Measurements from ENCODE around the gene ARL14.

Gene ARL14

DNA sequence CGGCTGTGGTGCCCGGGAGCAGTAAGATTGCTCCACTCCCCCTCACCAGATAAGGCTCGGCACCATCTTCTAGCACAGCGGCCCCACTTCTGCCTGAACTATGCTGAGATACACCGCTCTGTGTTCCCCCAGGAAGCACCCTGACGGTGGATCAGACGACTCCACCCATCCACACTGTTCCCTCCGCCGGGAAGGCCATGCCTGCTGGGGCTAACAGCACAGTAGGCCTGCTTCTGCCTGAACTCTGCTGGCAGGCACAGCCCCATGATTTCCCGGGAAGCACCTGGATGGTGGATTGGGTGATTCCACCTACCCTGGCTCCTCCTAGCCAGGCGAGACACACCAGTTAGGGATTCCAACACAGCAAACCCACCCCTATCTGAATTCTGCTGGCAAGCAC lies 42.8 kb downstream of the ARL14 start:
- TF ChIP-seq, protein P1, sequence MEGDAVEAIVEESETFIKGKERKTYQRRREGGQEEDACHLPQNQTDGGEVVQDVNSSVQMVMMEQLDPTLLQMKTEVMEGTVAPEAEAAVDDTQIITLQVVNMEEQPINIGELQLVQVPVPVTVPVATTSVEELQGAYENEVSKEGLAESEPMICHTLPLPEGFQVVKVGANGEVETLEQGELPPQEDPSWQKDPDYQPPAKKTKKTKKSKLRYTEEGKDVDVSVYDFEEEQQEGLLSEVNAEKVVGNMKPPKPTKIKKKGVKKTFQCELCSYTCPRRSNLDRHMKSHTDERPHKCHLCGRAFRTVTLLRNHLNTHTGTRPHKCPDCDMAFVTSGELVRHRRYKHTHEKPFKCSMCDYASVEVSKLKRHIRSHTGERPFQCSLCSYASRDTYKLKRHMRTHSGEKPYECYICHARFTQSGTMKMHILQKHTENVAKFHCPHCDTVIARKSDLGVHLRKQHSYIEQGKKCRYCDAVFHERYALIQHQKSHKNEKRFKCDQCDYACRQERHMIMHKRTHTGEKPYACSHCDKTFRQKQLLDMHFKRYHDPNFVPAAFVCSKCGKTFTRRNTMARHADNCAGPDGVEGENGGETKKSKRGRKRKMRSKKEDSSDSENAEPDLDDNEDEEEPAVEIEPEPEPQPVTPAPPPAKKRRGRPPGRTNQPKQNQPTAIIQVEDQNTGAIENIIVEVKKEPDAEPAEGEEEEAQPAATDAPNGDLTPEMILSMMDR (IDR thresholded peaks at IDR 0.05) = no peak

DNA sequence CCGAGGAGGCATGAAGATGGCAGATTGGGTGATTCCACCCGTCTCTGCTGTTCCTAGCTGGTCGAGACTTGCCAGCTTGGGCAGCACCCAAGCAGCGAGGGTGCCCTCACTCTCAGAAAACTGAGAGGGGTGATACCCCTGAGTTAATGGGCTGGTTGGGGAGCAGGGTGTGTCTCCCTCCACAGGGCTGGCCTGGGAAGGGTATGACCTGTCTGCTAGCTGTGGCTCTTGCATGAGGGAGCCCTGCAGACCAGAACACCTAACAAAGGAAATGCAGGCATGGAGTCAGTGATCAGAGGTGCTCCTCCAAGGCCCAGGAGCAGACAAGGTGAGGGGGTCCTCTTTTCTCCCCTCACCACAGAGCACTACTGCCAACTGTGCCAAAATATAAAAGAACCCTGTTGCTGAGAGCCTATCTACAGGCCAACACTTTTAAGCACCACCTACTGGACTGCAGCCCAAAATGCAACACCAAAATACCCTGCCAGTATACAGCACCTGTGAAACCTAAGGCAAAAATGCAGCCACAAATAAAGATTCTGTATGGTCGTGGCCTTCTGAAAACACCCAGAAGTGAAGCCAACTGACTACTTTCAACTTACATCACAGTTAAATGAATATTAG lies 43.3 kb downstream of the ARL14 start:
- H3K4me1 ChIP-seq (ENCODE audit: control insufficient read depth in 1 of 2, insufficient read depth in 1 of 2, low read depth in 1 of 2, low read length in 1 of 2) = no peaks in the 10 kb centered on the region
- H3K27ac ChIP-seq = no peak overlapping the region
- no peaks in the 10 kb centered on the region for H3K36me3 ChIP-seq
- no peak overlapping the region for H3K4me3 ChIP-seq (ENCODE audit: low read depth in 1 of 2, low read length in 1 of 2)
- TF ChIP-seq, protein P1 (IDR thresholded peaks at IDR 0.05) = no peak
- H3K27me3 ChIP-seq = no peaks in the 10 kb centered on the region
- no peaks in the 10 kb centered on the region for H3K9me3 ChIP-seq

More for the DNA sequence above, 42.8 kb downstream of the ARL14 start:
- no peak overlapping the region for H3K4me3 ChIP-seq (ENCODE audit: low read depth in 1 of 2, low read length in 1 of 2)
- H3K27me3 ChIP-seq = no peaks in the 10 kb centered on the region
- H3K4me1 ChIP-seq (ENCODE audit: control insufficient read depth in 1 of 2, insufficient read depth in 1 of 2, low read depth in 1 of 2, low read length in 1 of 2) = no peaks in the 10 kb centered on the region
- H3K27ac ChIP-seq = no peak overlapping the region
- no peaks in the 10 kb centered on the region for H3K9me3 ChIP-seq
- no peaks in the 10 kb centered on the region for H3K36me3 ChIP-seq

DNA sequence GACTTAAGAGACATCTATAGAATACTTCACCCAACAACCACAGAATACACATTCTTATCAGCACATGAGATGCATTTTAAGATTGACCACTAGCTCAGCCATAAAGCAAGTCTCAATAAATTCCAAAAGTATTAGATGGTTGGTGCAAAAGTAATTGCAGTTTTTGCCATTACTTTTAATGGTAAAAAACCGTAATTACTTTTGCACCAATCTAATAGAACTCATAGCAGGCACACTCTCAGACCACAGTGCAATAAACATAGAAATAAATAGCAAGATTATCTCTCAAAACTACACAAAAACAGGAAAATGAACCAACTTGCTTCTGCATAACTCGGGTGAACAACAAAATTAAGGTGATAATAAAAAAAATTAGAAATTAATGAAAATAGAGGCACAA lies 45.4 kb downstream of the ARL14 start:
- H3K4me1 ChIP-seq (ENCODE audit: control insufficient read depth in 1 of 2, insufficient read depth in 1 of 2, low read depth in 1 of 2, low read length in 1 of 2) = no peaks in the 10 kb centered on the region
- TF ChIP-seq, protein P1 (IDR thresholded peaks at IDR 0.05) = no peak
- no peaks in the 10 kb centered on the region for H3K36me3 ChIP-seq
- H3K27ac ChIP-seq = no peak overlapping the region
- no peak overlapping the region for H3K4me3 ChIP-seq (ENCODE audit: low read depth in 1 of 2, low read length in 1 of 2)
- no peaks in the 10 kb centered on the region for H3K27me3 ChIP-seq
- no peaks in the 10 kb centered on the region for H3K9me3 ChIP-seq

DNA sequence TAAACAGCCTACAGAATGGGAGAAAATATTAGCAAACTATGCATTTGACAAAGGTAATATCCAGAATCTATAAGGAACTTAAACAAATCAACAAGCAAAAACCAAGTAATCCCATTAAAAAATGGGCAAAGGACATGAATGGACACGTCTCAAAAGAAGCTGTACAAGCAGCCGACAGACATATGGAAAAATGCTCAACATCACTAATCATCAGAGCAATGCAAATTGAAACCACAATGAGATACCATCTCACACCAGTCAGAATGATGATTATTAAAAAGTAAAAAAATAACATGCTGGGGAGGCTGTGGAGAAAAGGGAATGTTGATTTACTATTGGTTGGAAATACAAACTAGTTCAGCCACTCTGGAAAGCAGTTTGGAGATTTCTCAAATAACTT lies 48.4 kb downstream of the ARL14 start:
- no peak overlapping the region for H3K4me3 ChIP-seq (ENCODE audit: low read depth in 1 of 2, low read length in 1 of 2)
- H3K9me3 ChIP-seq = no peaks in the 10 kb centered on the region
- no peaks in the 10 kb centered on the region for H3K36me3 ChIP-seq
- no peak overlapping the region for H3K27ac ChIP-seq
- TF ChIP-seq, protein P1 (IDR thresholded peaks at IDR 0.05) = no peak
- no peaks in the 10 kb centered on the region for H3K4me1 ChIP-seq (ENCODE audit: control insufficient read depth in 1 of 2, insufficient read depth in 1 of 2, low read depth in 1 of 2, low read length in 1 of 2)
- H3K27me3 ChIP-seq = no peaks in the 10 kb centered on the region
